Dedifferentiated amniotic fluid mesenchymal stem cell (primary cell): Measurements from ENCODE around the gene RPS10.
"Not testable (repeated sequence)": the region's sequence is repeated elsewhere in the genome, so short reads cannot be mapped to it uniquely, and the experiment has no call there.

Experiments used
- DNase-seq: peaks from one replicate; pipeline ENCODE4 v3.0.0-alpha.2; 2016; ENCODE audit errors: extremely low spot score

RPS10 gene

DNA sequence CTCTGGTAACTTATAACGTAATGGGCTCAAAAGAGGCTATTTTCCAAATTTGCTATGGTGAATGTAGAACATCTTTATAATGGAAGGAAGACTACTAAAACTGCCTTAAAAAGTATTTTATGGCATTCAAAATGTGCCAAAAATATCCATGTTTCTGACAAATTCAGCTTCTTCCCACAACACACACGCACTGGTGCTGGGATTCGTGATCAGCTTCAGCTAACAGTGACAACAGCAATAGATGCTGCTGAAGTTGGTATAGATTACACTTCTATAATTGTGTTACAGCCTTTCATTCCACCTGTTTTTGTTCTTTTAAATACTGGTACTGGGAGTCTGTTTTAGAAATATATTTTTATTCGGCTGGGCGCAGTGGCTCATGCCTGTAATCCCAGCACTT lies 52.4 kb downstream of the RPS10 start:
- no peak for DNase-seq

DNA sequence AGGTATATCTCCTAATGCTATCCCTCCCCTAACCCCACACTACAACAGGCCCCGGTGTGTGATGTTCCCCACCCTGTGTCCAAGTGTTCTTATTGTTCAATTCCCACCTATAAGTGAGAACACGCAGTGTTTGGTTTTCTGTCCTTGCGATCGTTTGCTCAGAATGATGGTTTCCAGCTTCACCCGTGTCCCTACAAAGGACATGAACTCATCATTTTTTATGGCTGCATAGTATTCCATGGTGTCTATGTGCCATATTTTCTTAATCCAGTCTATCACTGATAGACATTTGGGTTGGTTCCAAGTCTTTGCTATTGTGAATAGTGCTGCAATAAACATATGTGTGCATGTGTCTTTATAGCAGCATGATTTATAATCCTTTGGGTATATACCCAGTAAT lies 54.0 kb downstream of the RPS10 start:
- not testable (repeated sequence) for DNase-seq

DNA sequence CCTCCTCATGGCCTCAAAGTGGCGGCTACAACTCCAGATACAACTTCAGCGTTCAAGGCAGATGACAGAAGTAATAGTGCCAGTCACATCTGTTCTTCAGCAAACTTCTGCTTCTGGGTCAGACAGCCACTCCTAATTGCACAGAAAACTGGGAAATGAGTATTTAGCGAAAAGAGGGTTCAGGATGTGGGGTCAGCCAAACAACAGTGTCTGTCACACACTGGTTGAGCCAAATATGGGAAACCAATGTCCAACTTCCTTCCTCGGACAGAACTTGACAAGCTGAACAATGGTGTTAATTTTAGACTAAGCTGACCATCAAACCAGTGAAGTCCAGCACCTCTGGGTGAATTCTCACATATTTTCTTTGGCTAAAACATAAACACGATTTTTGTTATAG lies 55.5 kb downstream of the RPS10 start:
- DNase-seq: no peak

DNA sequence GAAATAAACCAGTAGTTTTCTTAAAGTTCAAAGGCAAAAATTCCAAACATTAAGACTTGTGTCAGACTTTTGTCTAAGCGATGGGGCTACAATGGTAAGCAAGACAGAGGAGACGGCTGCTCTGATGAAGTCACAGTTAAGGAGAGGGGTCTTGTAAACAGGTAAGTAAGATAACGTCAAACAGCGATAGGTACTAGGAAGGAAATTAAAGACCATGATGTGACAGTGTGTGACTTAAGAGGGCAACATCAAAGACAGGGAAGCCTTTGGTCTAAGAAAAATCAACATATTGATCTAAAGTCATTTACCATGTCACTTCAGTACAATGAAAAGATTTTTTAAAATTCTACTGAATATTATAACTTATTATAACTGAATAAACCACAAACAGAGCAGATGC lies 56.5 kb downstream of the RPS10 start:
- DNase-seq: no peak
